ENCODE measurements around the gene KLK1. TPM values are rescaled to one million over a fixed set of nuclear protein-coding genes. Genes with fewer than 3 reads are reported as not detected.

Gene KLK1
- total RNA-seq, 1 experiment from 2014 or later, result not detected

- Mint-ChIP-seq H3K4me3 (ENCODE audit: low read depth, unreplicated experiment) (no peak overlapping the region), H3K27ac (ENCODE audit: unreplicated experiment) (no peak overlapping the region), H3K4me1 (ENCODE audit: low read depth, unreplicated experiment) (peaks cover 8% of the 10 kb centered on the region), H3K9me3 (ENCODE audit: low read depth, unreplicated experiment) (no peaks in the 10 kb centered on the region), H3K27me3 (ENCODE audit: unreplicated experiment) (peaks cover 81% of the 10 kb centered on the region), H3K36me3 (ENCODE audit: insufficient read depth, unreplicated experiment) (no peaks in the 10 kb centered on the region)
- intact Hi-C loops (cut with micrococcal nuclease; ENCODE audit: unreplicated experiment), result no loop called here
- no TSS peak for BruUV-seq (replicated peaks)
- CTCF ChIA-PET, result no interaction called here
- TF ChIP-seq, protein P1, sequence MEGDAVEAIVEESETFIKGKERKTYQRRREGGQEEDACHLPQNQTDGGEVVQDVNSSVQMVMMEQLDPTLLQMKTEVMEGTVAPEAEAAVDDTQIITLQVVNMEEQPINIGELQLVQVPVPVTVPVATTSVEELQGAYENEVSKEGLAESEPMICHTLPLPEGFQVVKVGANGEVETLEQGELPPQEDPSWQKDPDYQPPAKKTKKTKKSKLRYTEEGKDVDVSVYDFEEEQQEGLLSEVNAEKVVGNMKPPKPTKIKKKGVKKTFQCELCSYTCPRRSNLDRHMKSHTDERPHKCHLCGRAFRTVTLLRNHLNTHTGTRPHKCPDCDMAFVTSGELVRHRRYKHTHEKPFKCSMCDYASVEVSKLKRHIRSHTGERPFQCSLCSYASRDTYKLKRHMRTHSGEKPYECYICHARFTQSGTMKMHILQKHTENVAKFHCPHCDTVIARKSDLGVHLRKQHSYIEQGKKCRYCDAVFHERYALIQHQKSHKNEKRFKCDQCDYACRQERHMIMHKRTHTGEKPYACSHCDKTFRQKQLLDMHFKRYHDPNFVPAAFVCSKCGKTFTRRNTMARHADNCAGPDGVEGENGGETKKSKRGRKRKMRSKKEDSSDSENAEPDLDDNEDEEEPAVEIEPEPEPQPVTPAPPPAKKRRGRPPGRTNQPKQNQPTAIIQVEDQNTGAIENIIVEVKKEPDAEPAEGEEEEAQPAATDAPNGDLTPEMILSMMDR (IDR thresholded peaks at IDR 0.05; ENCODE audit: unreplicated experiment), result no peak
- DNase-seq, result no peak
These were observed 20.8 kb upstream of the KLK1 start for GRCh38 chr19:50844296-50844935.

DNA sequence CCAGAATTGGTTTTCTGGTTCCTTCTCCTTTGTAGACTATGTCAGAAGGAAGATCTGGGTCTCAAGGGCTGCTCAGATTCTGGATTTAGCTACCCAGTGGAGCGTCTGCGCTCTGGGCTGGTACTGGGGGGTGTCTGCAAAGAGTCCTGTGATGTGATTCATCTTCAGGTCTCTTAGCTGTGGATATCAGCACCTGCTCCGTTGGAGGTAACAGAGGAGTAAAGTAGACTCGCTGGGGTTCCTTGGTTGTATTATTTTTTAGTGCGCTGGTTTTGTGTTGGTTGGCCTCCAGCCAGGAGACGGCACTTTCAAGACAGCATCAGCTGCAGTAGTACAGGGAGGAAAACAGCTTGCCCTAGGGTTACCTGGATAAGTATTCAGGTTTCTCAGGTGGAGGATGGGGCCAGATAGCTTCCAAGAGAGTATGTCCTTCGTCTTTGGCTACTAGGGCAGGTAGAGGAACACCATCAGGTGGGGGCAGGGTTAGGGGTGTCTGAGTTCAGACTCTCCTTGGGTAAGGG is 20.2 kb upstream of the KLK1 start:
- TF ChIP-seq, protein P1 (IDR thresholded peaks at IDR 0.05; ENCODE audit: unreplicated experiment), result no peak
- CTCF ChIA-PET, result no interaction called here
- H3K9me3 Mint-ChIP-seq (ENCODE audit: low read depth, unreplicated experiment), result no peaks in the 10 kb centered on the region
- no peak overlapping the region for H3K27ac Mint-ChIP-seq (ENCODE audit: unreplicated experiment)
- no peak overlapping the region for H3K4me3 Mint-ChIP-seq (ENCODE audit: low read depth, unreplicated experiment)
- BruUV-seq (replicated peaks), result no TSS peak
- intact Hi-C loops (cut with micrococcal nuclease; ENCODE audit: unreplicated experiment), result no loop called here
- H3K4me1 Mint-ChIP-seq (ENCODE audit: low read depth, unreplicated experiment), result peaks cover 8% of the 10 kb centered on the region
- peaks cover 81% of the 10 kb centered on the region for H3K27me3 Mint-ChIP-seq (ENCODE audit: unreplicated experiment)
- H3K36me3 Mint-ChIP-seq (ENCODE audit: insufficient read depth, unreplicated experiment), result no peaks in the 10 kb centered on the region
- DNase-seq, result no peak

DNA sequence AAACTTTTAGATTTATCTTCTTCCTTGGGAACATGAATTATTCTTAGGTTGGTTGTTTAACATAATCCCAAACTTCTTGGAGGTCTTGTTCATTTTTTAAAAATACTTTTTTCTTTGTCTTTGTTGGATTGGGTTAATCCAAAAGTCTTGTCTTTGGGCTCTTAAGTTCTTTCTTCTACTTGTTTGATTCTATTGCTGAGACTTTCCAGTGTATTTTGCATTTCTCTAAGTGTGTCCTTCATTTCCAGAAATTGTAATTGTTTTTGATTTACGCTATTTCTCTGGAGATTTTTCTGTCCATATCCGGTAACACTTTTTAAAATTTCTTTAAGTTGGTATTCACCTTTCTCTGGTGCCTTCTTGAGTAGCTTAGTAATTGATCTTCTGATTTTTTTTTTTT is 19.6 kb upstream of the KLK1 start:
- TF ChIP-seq, protein P1 (IDR thresholded peaks at IDR 0.05; ENCODE audit: unreplicated experiment), result no peak
- DNase-seq, result no peak
- CTCF ChIA-PET, result no interaction called here
- Mint-ChIP-seq H3K36me3 (ENCODE audit: insufficient read depth, unreplicated experiment) (peaks cover 3% of the 10 kb centered on the region), H3K9me3 (ENCODE audit: low read depth, unreplicated experiment) (no peaks in the 10 kb centered on the region), H3K27ac (ENCODE audit: unreplicated experiment) (no peak overlapping the region), H3K4me3 (ENCODE audit: low read depth, unreplicated experiment) (no peak overlapping the region), H3K4me1 (ENCODE audit: low read depth, unreplicated experiment) (peaks cover 8% of the 10 kb centered on the region), H3K27me3 (ENCODE audit: unreplicated experiment) (peaks cover 81% of the 10 kb centered on the region)
- intact Hi-C loops (cut with micrococcal nuclease; ENCODE audit: unreplicated experiment), result no loop called here
- BruUV-seq (replicated peaks), result no TSS peak

- Mint-ChIP-seq H3K27ac (ENCODE audit: unreplicated experiment) (no peak overlapping the region), H3K4me1 (ENCODE audit: low read depth, unreplicated experiment) (peaks cover 12% of the 10 kb centered on the region), H3K27me3 (ENCODE audit: unreplicated experiment) (peaks cover 88% of the 10 kb centered on the region), H3K36me3 (ENCODE audit: insufficient read depth, unreplicated experiment) (peaks cover 6% of the 10 kb centered on the region), H3K4me3 (ENCODE audit: low read depth, unreplicated experiment) (no peak overlapping the region), H3K9me3 (ENCODE audit: low read depth, unreplicated experiment) (no peaks in the 10 kb centered on the region)
- TF ChIP-seq, protein P1 (IDR thresholded peaks at IDR 0.05; ENCODE audit: unreplicated experiment), result no peak
- intact Hi-C loops (cut with micrococcal nuclease; ENCODE audit: unreplicated experiment), result no loop called here
- CTCF ChIA-PET, result no interaction called here
- no peak for DNase-seq
- BruUV-seq (replicated peaks), result no TSS peak
These were observed 18.5 kb upstream of the KLK1 start for GRCh38 chr19:50842130-50842529.

All from Calu3 (cell line).